CD4-positive, alpha-beta T cell treated with Interleukin-10 for 1 hour (primary cell): ENCODE measurements around the gene RHBDF1.

Experiments used
- DNase-seq: peaks from one replicate; pipeline ENCODE4 v3.0.0-alpha.2; 2020

RHBDF1 gene

GRCh38 chr16:91484-91883, 19.1 kb upstream of the RHBDF1 start:
- DNase-seq = no peak

DNA sequence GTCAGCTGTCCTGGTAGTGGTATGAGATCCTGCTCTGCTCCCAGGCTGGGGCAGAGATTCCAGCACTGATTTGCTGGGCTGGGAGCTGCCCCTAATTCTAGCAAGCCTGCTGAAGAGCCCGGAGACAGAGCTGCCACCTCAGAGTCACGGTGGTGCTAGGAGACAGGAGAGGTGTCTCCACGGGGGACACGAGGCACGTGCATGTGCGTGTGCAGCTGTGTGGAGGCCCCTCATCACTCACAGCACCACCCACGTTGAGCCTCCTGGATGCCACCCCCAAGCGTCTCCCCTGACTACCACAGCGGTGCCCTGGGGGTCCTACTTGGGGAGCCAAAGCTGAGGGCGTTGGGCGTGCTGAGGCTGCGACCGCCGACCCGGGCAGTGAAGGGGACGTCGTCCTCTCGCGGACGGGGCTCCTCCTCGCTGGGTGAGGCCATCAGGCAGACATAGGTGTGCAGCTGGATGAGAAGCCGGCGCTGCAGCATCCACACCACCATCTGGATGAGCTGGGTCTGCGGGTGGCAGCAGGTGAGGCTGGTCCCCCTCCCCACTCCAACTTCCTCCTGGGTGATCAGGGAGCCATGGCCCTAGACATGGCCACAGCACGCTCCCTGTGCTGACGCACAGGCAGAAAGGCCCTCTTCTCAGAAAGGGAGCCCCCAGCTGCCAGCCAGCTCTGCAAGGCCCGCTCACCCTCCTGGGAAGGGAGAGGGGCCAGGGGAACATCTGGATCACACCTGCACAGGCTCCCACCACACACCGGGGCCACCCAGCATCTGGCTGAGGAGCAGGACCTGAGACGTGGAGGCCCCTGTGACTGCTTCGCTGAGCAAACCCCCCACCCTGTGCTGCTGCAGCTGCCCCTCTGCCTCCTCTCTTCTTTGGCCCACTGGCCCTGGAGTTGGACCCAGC, 17.2 kb upstream of the RHBDF1 start:
- no peak for DNase-seq

- no peak for DNase-seq
Measured at GRCh38 chr16:88613-89012, 16.2 kb upstream of the RHBDF1 start.

DNA sequence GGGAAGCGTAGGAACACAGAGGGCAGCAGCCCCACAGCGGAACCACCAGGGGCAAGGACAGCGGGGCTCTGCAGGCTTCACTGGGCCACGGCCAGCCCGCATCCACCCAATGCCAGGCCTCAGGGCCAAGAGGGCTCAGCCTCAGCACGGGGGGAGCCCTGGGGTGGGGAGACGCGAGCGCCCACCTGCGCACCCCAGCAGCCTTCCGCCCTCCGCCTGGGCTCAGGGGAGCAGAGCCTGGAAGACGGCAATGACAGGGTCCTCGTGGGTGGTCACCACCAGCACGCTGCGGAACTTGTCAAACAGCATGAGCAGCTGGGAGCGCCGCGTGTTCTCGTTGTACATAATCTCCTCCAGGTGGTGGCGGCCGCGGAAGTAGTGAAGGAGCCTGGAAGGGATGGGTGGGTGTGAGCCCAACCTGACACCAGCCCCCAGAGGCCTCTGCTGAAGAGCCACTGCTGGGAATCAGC, 14.1 kb upstream of the RHBDF1 start:
- DNase-seq = no peak

DNA sequence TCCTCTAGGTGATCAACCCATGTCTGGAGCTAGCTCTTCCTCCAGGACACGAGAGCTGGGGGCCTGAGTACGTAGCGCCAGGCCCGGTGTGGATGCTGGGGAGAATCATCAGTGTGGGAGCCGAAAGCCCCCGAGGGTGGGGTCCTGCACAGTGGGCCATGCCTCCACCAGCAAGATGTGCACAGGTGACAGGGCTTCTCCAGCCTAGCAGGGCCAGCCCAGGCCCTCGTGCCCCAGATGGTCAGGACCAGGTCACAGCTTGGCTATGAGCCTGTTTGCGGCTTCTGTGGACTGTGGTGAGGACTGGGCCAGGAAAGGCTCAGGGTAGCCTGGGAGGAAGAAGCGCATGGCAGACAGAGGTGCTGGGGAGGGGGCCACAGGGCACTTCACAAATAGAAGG, 13.4 kb upstream of the RHBDF1 start:
- DNase-seq = no peak

- DNase-seq = no peak
Measured at GRCh38 chr16:85407-85782, 13.0 kb upstream of the RHBDF1 start.

GRCh38 chr16:84718-85406, 12.4 kb upstream of the RHBDF1 start:
- DNase-seq = peak; percentile 15

DNA sequence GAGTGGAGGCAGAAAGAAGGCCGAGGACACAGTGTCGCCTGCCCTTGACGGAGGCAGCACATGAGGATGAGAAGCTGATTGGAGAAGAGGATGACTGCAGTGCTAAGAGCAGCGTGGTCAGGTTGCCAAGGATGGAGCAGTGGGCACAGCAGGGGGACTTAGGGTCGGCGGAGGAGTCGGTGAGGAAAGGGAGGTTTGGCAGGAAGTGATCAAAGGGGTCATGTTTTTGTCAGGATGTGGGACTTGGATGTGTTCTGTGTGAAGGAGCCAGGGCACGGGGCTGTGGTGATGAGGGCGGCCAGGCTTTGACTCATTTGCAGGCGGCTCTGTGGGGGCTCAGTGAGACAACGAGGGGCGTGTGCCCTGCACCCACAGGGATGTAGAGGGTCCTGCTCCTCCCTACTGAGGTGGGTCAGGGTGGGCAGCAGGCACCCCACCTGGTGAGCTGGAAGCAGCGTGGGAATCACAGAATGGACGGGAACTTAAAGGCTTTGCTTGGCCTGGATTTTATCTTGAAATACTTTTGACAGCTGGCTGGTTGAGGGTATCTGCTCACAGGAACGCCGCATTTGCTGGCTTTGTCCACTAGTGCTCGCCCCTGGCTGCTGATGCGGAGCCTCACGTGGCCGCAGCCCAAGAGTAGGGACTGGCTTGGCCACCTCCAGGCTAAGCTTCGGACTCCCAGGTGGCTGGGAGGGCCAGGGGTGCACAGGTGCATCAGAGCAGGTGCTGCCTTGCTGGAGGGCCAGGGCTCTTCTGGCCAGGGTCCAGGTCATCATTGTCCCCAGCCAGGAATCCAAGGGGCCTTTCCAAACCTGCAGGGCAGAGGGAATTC, 11.6 kb upstream of the RHBDF1 start:
- no peak for DNase-seq

DNA sequence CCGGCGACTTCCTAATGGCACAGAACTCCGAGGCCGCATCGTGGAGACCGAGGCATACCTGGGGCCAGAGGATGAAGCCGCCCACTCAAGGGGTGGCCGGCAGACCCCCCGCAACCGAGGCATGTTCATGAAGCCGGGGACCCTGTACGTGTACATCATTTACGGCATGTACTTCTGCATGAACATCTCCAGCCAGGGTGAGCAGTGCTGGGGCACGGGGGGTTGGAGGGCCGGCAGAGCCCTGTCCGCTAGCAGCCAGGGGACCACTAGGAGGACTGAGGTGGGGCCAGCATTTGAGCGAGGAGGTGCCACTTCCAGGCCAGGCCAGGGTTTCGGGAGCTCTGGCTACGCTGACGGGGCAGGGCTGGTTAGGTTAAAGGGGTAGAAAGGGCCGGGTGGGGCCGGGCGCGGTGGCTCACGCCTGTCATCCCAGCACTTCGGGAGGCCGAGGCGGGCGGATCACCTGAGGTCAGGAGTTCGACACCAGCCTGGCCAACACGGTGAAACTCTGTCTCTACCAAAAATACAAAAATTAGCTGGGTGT, 10.7 kb upstream of the RHBDF1 start:
- no peak for DNase-seq

GRCh38 chr16:79151-80054, 7.0 kb upstream of the RHBDF1 start:
- no peak for DNase-seq

DNA sequence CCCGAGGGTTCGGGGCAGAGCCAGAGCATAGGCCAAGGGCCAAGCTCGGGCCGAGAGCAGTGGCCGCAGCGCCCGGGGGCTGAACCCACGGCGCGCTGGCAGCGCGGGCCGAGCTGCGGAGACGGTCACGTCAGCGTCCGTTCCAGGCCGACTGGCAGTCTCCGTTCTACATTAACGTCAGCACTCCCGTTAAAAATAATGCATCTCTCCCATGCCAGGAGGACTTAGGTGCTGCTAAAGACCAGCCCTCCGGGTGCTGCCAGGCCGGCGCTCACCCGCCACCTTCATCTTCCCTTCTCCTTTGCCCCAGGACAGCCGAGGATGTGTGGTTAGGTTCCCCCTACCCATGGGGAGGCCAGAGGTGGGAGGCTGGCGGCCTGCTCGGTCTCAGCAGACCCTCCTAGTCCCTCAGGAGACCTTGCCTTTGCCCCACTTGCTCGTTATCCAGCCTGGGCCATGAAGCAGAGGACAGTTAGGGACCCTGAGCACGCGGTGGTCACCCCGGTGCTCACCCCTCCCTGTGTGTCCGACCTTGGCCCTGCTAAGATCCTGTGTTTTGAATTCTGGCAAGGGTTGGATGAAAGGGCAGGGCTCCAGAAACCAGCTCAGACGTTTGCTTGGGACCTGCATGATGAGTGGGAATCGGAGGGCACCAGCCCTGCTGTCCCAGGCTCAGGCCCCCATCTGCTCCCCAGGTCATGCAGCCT, 6.2 kb upstream of the RHBDF1 start:
- DNase-seq = no peak

GRCh38 chr16:77807-78443, 5.5 kb upstream of the RHBDF1 start, which contains the start of gene MPG:
TSS of gene MPG (plus strand) at chr16:78225. CDS start at chr16:78310, 85 bp downstream.
- DNase-seq = peak; percentile 85

DNA sequence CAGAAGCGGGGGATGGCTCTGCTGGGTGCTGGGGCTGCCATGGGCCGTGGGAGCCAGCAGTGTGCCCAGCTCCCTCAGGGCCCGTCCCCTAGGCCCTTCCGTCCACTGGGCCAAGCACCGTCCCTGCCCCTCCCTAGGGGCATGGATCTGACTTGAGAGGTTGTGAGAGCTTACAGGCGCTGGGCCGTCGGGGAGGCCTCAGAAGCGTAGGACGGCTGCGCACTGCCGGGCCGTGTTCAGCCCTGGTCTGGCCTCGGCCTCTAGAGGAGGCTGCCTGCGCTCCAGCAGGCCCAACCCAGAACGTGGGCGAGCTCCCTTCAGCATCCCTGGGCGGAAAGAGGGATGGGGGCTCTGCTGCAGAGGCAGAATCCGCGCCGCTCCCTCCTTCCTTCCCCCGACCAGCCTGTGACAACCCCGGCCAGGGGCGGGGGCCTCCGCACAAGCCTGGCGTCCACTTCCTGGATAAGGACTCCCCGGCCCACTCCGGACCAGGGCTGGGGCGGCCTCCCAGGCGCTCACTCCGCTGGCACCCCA, 4.9 kb upstream of the RHBDF1 start:
- peak; percentile 27 for DNase-seq

DNA sequence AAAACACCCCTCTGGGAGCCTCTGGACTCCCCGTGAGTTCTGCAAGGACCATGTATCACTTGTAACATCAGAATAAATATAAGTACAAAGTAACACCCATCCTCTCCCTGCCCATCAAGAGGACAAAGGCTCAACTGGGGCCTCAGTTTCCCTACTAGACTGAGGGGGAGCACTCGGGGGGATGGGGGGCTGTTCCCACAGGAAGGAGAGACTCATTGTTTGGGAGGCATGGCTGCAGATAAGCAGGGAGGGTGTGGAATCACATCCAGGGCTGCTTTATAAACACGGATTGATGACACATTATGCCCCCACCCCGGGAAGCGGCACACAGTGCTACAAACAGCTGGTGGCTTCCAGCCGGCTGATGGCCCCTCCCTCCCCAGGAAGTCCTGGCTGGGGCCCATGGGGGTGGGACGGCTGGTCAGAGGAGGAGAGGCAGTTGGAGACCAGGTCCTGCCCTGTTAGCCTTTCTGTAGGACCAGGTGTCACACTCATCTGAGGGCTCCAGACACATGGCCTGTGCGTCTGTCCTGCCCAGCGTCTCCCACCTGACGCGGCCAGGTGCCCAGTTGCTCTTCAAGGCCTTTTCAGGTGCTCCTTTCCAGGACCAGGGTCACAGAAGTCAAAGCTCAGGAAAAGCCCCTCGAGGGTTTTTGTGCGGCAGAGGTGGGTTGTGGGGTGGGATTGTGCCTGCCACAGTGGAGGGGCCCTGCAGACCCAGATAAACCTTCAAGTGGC, 4.3 kb upstream of the RHBDF1 start:
- no peak for DNase-seq

GRCh38 chr16:75580-76501, 3.4 kb upstream of the RHBDF1 start:
- DNase-seq = peak; percentile 13

DNA sequence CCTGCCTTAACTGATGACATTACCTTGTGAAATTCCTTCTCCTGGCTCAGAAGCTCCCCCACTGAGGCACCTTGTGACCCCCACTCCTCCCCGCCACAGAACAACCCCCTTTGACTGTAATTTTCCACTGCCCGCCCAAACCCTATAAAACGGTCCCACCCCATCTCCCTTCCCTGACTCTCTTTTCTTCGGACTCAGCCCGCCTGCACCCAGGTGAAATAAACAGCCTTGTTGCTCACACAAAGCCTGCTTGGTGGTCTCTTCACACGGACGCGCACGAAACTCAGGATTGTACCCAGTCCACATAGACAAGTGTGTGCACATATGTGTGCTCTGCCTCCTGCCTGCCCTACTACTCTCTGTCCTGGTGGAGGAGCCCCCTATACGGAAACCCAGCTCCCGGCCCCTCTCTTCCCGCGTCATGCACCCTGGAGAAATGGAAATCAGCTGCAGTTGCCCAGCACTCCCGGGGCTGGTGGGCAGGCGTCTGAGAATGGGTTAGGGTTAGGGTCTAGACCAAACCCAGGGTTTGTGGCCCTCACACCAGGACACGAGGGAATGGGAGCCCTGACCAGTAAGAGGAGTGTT, 2.4 kb upstream of the RHBDF1 start:
- no peak for DNase-seq

GRCh38 chr16:74051-74746, 1.8 kb upstream of the RHBDF1 start:
- DNase-seq = no peak
